Stimulated activated CD4-positive, alpha-beta T cell treated with anti-CD3 and anti-CD28 coated beads, Interleukin-4, amount 100 ng/mL, for 48 hours (primary cell): Measurements from ENCODE around the gene IGFL3.
"Not testable (repeated sequence)": the region's sequence is repeated elsewhere in the genome, so short reads cannot be mapped to it uniquely, and the experiment has no call there.

Experiments
- DNase-seq, 2 donors: peaks; one replicate each; pipeline ENCODE4 v3.0.0-alpha.2; 2020; ENCODE audit warnings: low read depth in 2 of 2

IGFL3 gene

DNA sequence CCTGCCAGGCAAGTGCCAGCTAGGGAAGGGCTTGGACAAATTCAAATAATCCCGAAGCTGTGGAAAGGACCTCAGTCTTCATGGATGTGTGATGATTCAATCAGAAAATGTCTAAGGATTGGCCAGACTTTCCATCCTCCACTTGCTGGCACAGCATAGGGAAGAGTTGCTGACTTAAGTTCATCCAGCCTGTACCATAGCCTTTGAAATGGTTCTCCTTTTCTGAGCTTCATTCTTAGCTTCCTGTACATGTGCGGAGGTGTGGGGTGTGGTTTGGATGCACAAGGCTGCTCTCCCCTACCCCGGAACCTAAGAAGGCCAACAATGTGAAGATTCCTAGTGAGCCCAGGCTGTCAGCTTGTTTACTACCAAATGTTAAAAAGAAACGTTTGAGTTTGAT is 959 bp upstream of the IGFL3 start:
- DNase-seq: no peak

DNA sequence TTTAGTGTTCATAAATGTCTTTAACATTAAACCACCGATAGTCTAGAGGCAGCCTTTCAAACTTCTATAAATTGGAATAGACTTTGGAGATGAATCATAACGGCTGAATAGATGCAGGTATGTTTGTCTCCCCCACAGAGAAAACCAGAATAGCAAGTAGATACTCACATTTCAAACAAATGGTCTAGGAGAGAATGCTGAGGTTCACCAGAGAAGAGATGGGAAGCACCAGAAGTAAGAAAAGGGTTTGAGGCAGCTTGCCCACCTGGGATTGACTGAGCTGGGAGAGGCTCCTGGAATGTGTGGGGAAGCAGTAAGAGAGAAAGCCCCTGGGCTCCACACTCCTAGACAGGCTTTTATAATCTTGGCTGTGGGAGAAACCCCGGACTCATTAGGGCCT is 6.4 kb downstream of the IGFL3 start:
- DNase-seq: no peak

DNA sequence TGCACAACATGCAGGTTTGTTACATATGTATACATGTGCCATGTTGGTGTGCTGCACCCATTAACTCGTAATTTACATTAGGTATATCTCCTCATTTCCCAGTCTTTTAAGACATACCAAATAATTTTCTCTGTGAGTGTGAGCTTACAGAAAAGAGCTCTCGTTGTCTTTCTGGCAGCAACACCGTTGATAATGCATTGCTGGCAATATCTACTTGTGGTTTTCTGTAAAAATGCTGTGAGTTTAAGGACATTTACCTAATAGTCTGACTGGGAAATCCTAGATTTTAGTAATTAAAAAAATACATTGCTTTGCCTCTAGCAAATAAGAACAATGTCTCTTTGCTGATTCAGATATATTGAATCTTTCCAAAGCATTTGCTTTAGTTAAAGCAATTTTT is 8.4 kb downstream of the IGFL3 start:
- no peak for DNase-seq

DNA sequence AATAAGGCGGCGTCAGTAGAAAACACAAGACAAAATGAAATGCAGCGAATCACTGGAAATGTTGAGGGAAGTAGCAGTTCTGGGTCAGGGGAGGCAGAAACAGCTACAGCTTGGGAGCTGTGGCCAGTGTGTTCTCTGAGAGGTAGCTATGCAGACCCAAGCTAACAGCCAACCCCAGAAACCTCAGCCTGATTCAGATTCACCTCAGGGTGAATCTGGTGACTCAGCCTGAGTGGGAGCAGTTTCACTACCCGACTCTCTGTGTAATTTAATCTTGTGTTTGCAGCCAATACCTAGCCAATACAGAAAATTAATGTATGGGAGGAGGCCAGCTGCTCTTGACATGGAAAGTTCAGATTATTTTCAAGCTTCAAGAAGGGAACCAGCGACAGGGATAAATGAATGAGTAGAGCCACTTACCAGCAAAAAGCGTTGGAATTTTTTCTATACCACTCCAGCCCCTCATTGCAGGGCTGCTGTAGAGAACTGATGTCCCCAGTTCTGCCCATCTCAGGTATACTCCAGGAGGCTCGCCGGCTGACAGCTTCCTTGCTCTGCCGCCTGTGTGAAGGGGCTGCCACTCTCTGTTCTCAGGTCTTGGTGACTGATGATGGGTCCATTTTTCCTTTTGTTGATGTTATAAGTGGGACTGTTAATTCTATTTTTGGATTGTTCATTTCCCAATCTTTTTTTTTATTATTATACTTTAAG is 8.9 kb downstream of the IGFL3 start:
- DNase-seq: peak; percentile 32 to 65

DNA sequence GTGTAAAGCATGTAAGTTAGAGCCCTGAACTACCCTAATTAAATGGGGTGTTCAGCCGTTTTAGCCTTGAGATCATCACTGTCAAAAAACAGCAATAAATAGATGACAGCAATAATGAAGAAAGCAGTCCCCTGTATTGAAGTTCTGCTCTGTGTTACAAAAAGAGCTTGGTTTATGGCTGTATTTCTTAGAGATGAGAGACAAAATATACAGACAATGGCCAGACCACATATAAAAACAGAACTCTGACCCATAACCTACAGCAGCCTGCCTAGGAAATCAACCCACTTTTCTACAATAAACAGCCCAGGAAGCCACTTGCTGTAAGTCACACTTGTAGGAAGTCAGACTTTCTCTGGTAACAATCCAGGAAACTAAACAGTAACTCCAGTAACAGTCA is 10.8 kb downstream of the IGFL3 start:
- no peak for DNase-seq

DNA sequence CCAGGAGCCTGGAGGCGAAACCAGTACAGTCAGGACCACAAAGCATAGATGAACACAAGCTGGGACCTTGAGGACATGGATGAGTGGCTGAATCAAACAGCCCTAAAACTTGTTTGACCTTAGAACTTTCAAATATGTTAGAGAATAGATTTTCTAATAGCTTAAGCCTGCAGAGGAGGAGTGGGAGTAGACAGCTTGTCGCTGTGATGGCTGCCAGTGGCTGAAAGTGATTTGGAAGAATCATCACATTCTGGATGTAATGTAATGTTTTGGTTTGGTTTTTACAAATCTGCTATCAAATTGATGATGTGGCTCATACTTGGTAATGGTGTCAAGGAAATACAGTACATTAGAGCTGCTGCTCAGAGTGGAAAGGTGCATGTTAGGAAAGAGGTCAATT is 12.0 kb downstream of the IGFL3 start:
- no peak for DNase-seq

DNA sequence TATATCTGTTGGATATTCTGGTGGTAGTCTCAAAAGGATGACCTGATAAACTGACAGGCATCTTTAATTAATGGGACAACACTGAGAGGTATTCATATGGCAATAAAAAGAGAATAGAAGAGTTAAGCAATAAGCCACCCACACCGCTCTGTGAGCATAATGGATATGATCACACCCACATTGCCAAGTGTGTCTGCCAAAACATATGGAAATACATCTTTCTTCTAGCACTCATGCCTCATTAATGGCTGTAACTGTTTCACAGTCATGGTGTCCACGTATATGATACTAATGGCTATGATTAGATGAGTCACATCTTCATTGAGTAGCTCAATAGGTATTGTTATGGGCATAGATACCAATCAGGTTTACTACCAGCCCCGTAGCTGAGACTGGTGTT is 13.1 kb downstream of the IGFL3 start:
- DNase-seq: no peak

DNA sequence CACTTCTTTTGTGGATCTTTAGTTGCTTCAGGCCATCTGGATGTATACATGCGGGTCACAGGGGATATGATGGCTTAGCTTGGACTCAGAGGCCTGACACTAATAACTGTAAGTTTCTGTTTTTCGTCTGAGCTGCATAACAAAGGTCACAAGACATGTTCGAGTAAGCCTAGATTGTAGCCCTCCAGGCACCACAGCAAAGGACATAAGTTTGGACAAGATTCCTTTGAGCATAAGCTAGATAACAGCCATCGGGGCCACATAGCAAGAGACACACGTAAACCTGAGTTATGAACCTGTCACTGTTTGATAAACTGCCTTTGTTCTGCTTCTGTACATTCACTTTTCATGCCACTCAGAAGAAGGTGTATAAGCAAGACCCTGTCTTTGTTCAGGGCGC is 14.6 kb downstream of the IGFL3 start:
- DNase-seq: no peak

DNA sequence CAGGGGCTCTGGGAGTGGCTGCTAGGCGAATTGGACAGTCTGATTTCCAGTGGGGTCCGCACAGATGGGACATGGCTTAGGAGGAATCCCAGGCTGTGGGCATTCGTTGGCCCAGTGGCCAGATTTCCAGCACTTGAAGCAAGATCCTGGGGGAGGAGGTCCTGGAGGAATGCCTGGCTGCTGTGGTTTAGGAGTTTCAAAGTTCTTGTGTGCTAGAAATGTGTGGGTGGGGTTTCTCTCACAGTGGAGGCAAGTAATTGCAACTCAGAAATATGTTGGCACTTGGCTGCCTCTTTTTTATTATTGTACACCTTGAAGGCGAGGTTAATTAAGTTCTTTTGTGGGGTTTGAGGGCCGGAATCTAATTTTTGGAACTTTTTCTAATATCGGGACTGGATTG is 17.1 kb downstream of the IGFL3 start:
- DNase-seq: no peak

DNA sequence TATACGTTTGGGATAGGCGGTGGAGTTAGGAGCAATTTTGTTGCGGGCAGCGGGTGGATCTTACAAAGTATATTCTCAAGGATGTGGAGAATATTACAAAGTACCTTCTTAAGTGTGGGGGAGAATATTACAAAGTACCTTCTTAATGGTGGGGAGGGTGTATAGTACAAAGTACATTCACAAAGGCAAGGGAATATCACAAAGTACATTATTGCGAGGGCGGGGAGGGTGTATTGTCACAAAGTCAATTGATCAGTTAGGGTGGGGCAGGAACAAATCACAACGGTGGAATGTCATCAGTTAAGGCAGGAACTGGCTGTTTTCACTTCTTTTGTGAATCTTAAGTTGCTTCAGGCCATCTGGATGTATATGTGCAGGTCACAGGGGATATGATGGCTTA is 22.2 kb downstream of the IGFL3 start:
- DNase-seq: not testable (repeated sequence)

DNA sequence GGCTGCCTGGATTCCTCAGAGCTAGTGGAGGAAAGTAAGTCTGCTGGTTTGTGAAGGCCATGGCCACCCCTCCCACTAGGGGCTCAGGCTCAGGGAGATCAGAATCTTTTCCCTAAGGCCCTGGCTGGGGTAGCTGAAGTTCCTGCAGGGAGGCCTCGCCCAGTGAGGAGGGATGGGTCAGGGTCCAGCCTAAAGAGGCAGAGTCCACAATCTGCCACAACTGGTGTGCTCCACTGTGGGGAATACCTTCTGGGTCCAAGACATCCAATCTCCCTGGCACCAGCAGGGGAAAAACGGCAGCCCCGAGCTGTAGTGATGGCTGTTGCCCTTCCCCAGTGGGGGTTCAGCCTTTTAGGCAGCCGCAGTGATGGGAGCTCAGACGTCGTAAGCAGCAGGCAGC is 23.2 kb downstream of the IGFL3 start:
- no peak for DNase-seq

DNA sequence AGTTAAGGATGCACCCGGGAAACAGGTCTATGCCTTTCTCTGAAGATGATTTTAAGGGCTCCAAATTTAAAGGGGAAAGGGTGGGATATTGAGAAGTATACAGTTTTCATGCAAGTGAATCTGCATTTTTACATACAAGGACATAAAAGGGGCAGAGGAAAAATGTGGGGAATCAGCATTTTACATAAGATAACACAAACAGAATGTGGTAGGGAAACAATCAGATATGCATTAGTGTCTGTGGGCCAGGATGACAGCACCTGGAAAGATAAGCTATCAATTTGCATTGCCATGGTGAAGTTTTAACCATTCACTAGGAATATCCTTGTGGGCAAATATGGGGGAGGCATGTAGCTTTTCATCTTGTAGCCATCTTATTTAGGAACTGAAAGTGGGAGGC is 24.1 kb downstream of the IGFL3 start:
- no peak for DNase-seq

DNA sequence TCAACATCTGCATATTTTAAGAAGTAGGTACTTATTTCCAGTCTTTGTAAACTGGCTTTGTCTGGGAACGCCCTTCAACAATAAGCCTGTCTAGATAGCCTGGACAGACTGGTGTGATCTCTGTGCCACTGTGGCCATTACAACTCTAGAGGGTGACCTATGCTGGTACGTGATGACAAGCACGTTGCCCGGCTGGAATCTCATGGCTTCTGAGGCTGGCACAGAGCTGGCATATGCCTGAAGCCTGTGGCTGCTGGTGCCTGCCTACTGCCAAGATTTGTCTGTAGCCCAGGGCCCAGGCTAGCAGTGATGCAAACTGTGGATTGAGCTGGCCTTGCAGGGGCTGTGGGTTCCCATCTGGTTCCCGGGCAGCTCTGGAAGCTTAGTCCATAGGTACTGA is 34.0 kb downstream of the IGFL3 start:
- DNase-seq: no peak

DNA sequence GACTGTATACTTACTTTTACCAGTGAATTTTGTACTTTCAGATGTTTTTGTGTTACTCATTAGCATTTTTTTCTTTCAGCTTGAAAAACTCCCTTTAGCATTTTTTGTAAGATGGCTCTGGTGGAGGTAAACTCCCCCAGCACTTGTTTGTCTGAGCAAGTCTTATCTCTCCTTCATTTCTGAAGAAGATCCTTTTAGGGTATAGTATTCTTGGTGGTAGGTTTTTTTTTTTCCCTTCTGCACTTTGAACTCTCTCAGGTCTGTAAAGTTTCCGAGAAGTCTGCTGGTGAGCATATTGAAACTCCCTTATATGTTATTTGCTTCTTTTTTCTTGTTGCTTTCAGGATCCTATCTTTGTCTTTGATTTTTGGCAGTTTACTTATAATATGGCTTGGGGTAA is 35.1 kb downstream of the IGFL3 start:
- DNase-seq: no peak

DNA sequence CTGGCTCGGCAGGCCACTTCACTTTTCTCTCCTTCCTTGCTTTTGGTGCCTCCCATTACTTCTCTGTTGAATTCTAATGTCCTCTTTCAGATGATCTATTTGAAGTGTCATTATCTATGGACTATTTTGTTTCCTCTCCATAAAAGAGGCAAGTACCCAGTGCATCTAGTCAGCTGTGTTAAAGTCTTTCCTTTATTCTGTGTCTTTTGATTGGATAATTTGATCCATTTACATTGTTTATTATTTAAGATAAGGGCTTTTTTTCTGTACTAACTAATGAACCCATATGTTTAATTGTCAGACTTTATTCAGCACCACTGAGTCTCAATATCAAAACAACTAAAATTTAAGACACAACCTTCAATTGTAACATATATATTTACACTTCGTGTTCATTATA is 36.4 kb downstream of the IGFL3 start:
- no peak for DNase-seq

DNA sequence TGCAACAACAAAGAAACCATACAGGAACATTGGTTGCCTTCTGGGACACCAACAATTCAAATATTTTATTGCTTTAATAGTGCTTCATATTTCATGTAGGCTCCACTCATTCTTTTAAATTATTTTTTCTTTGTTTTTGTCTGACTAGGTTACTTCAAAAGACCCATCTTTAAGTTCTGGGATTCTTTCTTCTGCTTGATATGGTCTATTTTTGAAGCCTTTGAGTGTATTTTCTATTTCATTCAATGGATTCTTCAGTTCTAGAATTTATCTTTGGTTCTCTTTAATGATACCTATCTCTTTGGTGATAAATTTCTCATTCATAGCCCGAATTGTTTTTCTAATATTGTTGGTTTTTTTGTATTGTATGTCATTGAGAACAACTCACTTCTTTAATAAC is 38.6 kb downstream of the IGFL3 start:
- no peak for DNase-seq

DNA sequence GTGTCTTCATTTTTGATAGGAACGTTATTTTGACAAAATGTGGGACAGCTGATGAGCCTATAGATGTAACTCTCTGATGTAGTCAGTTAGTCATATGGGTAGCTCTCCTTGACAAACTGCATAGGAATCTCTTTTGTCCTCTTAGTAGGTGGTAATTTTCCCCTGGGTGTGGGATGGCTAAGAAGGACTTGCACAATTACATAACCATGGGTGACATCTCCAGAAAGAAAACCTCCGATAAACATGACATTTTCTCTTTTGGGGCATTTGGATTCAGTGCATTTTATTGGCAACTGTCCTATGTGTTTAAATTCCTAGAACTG is 41.8 kb downstream of the IGFL3 start:
- no peak for DNase-seq

DNA sequence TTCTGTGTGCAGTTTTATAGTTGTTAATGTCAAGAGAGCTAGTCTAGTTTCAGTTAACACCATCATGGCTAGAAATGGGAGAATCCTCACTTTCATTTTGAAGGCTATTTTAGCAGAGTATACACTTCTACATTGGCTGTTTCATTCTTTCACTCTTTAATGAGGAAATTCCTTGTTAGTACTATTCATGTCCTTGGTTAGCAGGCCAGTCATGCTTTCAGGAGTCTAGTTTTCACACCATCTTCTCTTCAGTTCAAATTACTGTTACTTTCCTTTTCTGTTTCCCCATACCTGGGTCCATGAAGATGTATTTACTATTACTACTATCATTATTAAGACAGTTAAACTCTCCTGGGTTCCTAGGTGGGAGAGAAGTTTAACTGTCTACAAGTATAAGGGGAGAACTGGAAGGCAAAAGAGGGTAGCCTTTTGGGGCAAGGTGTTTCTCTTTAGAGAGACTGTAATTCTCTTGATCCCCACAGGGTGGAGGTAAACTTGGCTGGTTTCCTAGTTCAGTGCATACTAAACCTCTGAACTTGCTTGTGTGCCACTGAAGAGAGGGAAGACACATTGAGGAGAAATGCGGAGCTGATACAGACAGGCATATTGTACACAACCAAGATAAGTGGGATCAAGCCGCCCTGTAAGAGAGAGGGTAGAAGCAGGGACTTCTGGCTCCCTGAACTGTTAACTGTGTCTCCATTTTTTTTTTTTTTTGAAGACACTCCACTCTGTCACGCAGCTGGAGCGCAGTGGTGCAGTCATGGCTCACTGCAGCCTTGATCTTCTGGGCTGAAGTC is 42.4 kb downstream of the IGFL3 start:
- DNase-seq: peak in 1 of 2 donors; percentile 2

DNA sequence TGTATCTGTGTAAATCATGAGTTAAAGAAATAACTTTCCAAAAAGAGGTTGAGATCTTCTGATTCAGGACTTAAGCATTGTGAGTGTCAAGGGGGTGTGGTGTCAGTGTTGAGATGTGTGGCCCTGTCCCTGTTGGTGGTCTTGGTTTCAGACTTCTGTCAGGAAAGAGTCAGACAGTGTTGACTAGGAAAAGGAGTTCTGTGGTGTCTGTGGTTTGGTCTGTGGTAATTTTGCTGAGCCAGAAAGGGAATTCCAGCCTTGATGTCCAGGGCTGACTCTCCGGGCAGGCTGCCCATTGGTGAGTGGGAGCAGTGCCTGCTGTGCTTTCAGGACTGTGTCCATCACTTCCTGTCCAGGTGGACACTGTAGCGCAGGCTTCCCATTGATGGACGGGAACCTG is 43.9 kb downstream of the IGFL3 start:
- DNase-seq: no peak

DNA sequence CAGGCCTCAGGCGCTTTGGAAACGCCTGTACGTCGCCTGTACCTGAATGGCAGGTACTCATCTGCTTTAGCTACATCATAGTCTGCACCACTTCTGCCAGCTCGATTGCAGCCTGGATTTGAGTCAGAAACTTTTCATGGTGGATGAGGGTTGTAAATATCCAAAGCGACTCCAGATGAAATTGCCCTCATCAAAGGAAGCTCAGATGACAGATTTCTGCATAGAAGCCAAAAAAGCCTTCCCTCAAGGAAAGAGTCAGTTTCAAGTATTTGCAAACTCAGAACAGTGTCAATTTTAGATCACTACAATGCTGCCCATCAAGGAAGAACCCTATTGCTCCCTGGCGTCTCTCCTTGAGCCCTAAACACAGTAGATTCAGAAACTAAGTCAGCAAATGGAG is 44.9 kb downstream of the IGFL3 start:
- DNase-seq: no peak

DNA sequence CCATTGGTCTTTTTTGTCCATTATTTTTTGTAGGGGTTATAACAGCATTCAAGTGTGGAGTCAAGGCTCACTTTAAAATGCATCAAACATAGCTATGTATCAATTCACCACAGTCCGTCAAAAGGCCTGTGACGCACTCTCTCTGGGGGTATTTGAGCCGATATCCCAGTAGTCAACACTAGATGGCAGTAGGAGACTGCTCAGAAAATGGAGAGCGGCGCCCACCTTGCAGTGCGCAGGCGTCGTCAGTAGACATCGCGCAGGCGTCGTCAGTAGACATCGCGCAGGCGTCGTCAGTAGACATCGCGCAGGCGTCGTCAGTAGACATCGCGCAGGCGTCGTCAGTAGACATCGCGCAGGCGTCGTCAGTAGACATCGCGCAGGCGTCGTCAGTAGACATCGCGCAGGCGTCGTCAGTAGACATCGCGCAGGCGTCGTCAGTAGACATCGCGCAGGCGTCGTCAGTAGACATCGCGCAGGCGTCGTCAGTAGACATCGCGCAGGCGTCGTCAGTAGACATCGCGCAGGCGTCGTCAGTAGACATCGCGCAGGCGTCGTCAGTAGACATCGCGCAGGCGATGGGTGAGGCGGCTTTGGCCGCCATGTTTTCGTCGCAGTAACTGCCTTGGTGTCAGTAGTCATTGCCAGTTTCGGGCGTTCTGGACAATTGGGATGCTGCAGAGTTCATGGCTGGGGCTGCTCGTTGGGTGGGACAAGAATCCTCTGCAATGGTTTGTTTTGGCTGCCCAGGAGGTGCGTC is 45.7 kb downstream of the IGFL3 start:
- DNase-seq: peak in 1 of 2 donors; percentile 18

DNA sequence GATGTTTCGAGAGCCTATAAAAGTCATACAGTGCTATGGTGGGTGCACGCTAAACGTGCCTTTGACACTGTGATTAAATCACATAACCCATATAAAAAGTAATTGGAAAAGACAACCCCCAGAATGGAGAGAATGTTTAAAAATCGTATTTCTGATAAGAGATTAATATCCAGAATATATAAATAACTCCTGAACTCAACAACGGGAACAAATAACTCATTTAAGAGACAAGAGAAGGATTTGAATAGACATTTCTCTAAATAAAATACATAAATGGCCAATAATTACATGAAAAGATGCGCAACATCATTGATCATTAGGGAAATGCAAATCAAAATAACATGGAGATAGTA is 46.7 kb downstream of the IGFL3 start:
- DNase-seq: no peak
